Middle frontal gyrus (tissue), 1 donor: Measurements from ENCODE around the gene PGC.
A peak's percentile ranks its signal among the peaks of the same experiment; 100 is the strongest.

Experiments used
- DNase-seq: peaks from one replicate; pipeline ENCODE4 v3.0.0-alpha.2; 2015; ENCODE audit warnings: low spot score; ENCODE audit errors: extremely low spot score

The PGC gene

GRCh38 chr6:41746107-41746506 is 1.1 kb downstream of the PGC start:
- DNase-seq: no peak

GRCh38 chr6:41744236-41744787 is 2.9 kb downstream of the PGC start:
- DNase-seq: no peak

- no peak for DNase-seq
Measured at GRCh38 chr6:41743406-41744235, 3.6 kb downstream of the PGC start.

GRCh38 chr6:41741625-41742490 is 5.3 kb downstream of the PGC start:
- no peak for DNase-seq

- DNase-seq: no peak
Measured at GRCh38 chr6:41740366-41741162, 6.6 kb downstream of the PGC start.

- no peak for DNase-seq
Measured at GRCh38 chr6:41739041-41739440, 8.2 kb downstream of the PGC start.

GRCh38 chr6:41737591-41738130 is 9.5 kb downstream of the PGC start:
- DNase-seq: no peak

GRCh38 chr6:41736800-41737555 is 10.2 kb downstream of the PGC start:
- DNase-seq: no peak

GRCh38 chr6:41736186-41736733 is 10.9 kb downstream of the PGC start:
- DNase-seq: no peak

- DNase-seq: peak; percentile 93
Measured at GRCh38 chr6:41735427-41736185, 11.6 kb downstream of the PGC start, which contains the start of gene TFEB. Gene TFEB, minus strand, starts transcription at chr6:41735608. Its CDS starts 44,395 bp downstream, at chr6:41691213.

GRCh38 chr6:41734666-41735426 is 12.4 kb downstream of the PGC start:
- DNase-seq: peak; percentile 76

- peak; percentile 51 for DNase-seq
Measured at GRCh38 chr6:41733707-41734665, 13.2 kb downstream of the PGC start.

GRCh38 chr6:41733360-41733706 is 13.9 kb downstream of the PGC start:
- DNase-seq: no peak

GRCh38 chr6:41732591-41733359 is 14.4 kb downstream of the PGC start:
- DNase-seq: no peak

- DNase-seq: no peak
Measured at GRCh38 chr6:41732149-41732548, 15.0 kb downstream of the PGC start.

- no peak for DNase-seq
Measured at GRCh38 chr6:41731561-41732086, 15.6 kb downstream of the PGC start.
